ENCODE measurements around the gene MAGEA1. TPM values are rescaled to one million over a fixed set of nuclear protein-coding genes. Genes with fewer than 3 reads are reported as not detected.

The MAGEA1 gene
- total RNA-seq, 2 donors from 2014 or later, result not detected

GRCh38 chrX:153206425-153207046 is 27.5 kb downstream of the MAGEA1 start:
- no peak for TF ChIP-seq CTCF (conservative IDR thresholded peaks at IDR 0.05)
- H3K27ac ChIP-seq (ENCODE audit: low read depth, low read length), result no peak overlapping the region
- Mint-ChIP-seq H3K27ac (no peak overlapping the region), H3K36me3 (ENCODE audit: low read depth) (no peaks in the 10 kb centered on the region), H3K4me1 (no peaks in the 10 kb centered on the region), H3K27me3 (ENCODE audit: insufficient read depth) (peaks cover 3% of the 10 kb centered on the region), H3K4me3 (no peak overlapping the region), H3K9me3 (peaks cover 49% of the 10 kb centered on the region)
- no peak overlapping the region for H3K4me3 ChIP-seq (ENCODE audit: low read length)
- H3K36me3 ChIP-seq (ENCODE audit: control insufficient read depth, insufficient read depth, low read length), result no peaks in the 10 kb centered on the region
- WGBS, 2 experiments (ENCODE audit: insufficient coverage in 1 of 2, insufficient read length in 1 of 2), result 87 to 94% methylated on average over 6 to 8 of the region's 8 CpGs
- no peak overlapping the region for H3K9ac ChIP-seq (ENCODE audit: extremely low read depth, low read length, poor library complexity, severe bottlenecking)
- H3K9me3 ChIP-seq (ENCODE audit: control insufficient read depth, low read length), result peaks cover 4% of the 10 kb centered on the region
- no peaks in the 10 kb centered on the region for H3K4me1 ChIP-seq (ENCODE audit: control insufficient read depth, insufficient read depth, low read length)
- no peak for DNase-seq
- no peaks in the 10 kb centered on the region for H3K27me3 ChIP-seq (ENCODE audit: control insufficient read depth, insufficient read depth, low read length, poor library complexity, severe bottlenecking)

GRCh38 chrX:153209347-153209746 is 30.3 kb downstream of the MAGEA1 start:
- no peak overlapping the region for H3K27ac Mint-ChIP-seq
- Histone ChIP-seq H3K27ac (ENCODE audit: low read depth, low read length) (no peak overlapping the region), H3K27me3 (ENCODE audit: control insufficient read depth, insufficient read depth, low read length, poor library complexity, severe bottlenecking) (no peaks in the 10 kb centered on the region), H3K9me3 (ENCODE audit: control insufficient read depth, low read length) (peaks cover 4% of the 10 kb centered on the region), H3K4me3 (ENCODE audit: low read length) (no peak overlapping the region), H3K36me3 (ENCODE audit: control insufficient read depth, insufficient read depth, low read length) (no peaks in the 10 kb centered on the region), H3K4me1 (ENCODE audit: control insufficient read depth, insufficient read depth, low read length) (no peaks in the 10 kb centered on the region), H3K9ac (ENCODE audit: extremely low read depth, low read length, poor library complexity, severe bottlenecking) (no peak overlapping the region)
- no peaks in the 10 kb centered on the region for H3K4me1 Mint-ChIP-seq
- peaks cover 67% of the 10 kb centered on the region for H3K9me3 Mint-ChIP-seq
- peaks cover 2% of the 10 kb centered on the region for H3K27me3 Mint-ChIP-seq (ENCODE audit: insufficient read depth)
- no peaks in the 10 kb centered on the region for H3K36me3 Mint-ChIP-seq (ENCODE audit: low read depth)
- H3K4me3 Mint-ChIP-seq, result no peak overlapping the region
- no peak for TF ChIP-seq CTCF (conservative IDR thresholded peaks at IDR 0.05)
- WGBS, 2 experiments (ENCODE audit: insufficient coverage in 1 of 2, insufficient read length in 1 of 2), result no CpG with 5 or more reads among the region's 3 CpGs
- no peak for DNase-seq

GRCh38 chrX:153214934-153215333 is 35.9 kb downstream of the MAGEA1 start:
- H3K4me1 Mint-ChIP-seq, result no peaks in the 10 kb centered on the region

More at GRCh38 chrX:153214934-153215333, 35.9 kb downstream of the MAGEA1 start:
- Mint-ChIP-seq H3K4me3 (no peak overlapping the region), H3K36me3 (ENCODE audit: low read depth) (no peaks in the 10 kb centered on the region), H3K27ac (no peak overlapping the region), H3K9me3 (peaks cover 63% of the 10 kb centered on the region), H3K27me3 (ENCODE audit: insufficient read depth) (peaks cover 6% of the 10 kb centered on the region)
- Histone ChIP-seq H3K9ac (ENCODE audit: extremely low read depth, low read length, poor library complexity, severe bottlenecking) (no peak overlapping the region), H3K27ac (ENCODE audit: low read depth, low read length) (no peak overlapping the region), H3K9me3 (ENCODE audit: control insufficient read depth, low read length) (peaks cover 4% of the 10 kb centered on the region), H3K4me1 (ENCODE audit: control insufficient read depth, insufficient read depth, low read length) (no peaks in the 10 kb centered on the region), H3K36me3 (ENCODE audit: control insufficient read depth, insufficient read depth, low read length) (no peaks in the 10 kb centered on the region), H3K27me3 (ENCODE audit: control insufficient read depth, insufficient read depth, low read length, poor library complexity, severe bottlenecking) (no peaks in the 10 kb centered on the region), H3K4me3 (ENCODE audit: low read length) (no peak overlapping the region)
- 73% methylated on average over 2 of the region's 2 CpGs; no CpG with 5 or more reads in 1 of the 2 experiments for WGBS, 2 experiments (ENCODE audit: insufficient coverage in 1 of 2, insufficient read length in 1 of 2)
- DNase-seq, result no peak
- no peak for TF ChIP-seq CTCF (conservative IDR thresholded peaks at IDR 0.05)
